GM12878 (cell line): ENCODE results near the gene NXNL1.

Experiments used
- ATF3 ChIP-seq: IDR thresholded peaks from 2 replicates; pipeline ENCODE4 v1.6.1; 2011; ENCODE audit warnings: low read depth, mild to moderate bottlenecking, low read length, moderate library complexity, borderline replicate concordance; ENCODE audit errors: extremely low read depth
- MXI1 ChIP-seq: fragments of 150-350 bp; IDR thresholded peaks from 2 replicates; pipeline ENCODE4 v1.6.1; 2011; ENCODE audit warnings: low read depth, mild to moderate bottlenecking, inconsistent platforms, low read length, improper control_type of control experiment
- YY1 ChIP-seq: IDR thresholded peaks from 2 replicates; pipeline ENCODE4 v1.6.1; 2011; ENCODE audit warnings: low read depth, mild to moderate bottlenecking, low read length
- TF ChIP-seq, protein P1 (sequence below): IDR thresholded peaks from 2 replicates; pipeline ENCODE4 v1.6.1; 2011; ENCODE audit warnings: mild to moderate bottlenecking, low read depth, low read length, moderate library complexity; ENCODE audit not compliant: insufficient replicate concordance

DNA sequence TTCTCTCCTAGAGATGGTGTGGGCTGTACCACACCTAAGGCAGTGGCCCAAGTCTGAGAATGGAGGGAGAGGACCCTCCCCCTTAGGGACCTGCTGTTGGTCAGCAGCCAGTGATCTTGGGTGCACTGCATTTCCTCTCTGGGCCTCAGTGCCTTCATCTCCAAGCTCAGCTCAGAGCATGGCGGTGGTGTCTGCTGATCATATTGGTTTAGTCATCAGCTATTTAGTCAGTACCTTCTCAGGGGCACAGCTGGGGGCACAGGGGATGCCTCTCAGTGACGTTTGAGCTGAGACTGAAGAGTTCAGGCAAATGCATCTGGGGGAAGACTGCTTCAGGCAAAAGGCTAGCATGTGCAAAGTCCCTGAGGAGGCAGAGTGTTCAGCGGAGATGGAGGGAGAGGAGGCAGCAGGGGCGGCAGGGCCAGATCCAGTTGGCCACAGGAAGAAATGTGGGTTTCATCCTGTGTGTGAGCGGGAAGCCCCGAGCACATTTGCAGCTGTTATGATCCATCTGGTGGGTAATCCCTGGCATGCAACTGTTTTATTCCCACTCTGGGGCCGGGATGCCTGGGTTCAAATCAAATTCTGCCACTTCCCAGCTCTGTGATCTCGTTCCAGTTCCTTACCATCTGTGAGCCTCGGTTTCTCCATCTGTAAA is 35.0 kb upstream of the NXNL1 start:
- TF ChIP-seq, protein P1, sequence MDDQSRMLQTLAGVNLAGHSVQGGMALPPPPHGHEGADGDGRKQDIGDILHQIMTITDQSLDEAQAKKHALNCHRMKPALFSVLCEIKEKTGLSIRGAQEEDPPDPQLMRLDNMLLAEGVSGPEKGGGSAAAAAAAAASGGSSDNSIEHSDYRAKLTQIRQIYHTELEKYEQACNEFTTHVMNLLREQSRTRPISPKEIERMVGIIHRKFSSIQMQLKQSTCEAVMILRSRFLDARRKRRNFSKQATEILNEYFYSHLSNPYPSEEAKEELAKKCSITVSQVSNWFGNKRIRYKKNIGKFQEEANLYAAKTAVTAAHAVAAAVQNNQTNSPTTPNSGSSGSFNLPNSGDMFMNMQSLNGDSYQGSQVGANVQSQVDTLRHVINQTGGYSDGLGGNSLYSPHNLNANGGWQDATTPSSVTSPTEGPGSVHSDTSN: no peak
- no peak for TF ChIP-seq YY1
- no peak for TF ChIP-seq ATF3
- no peak for TF ChIP-seq MXI1
